NT2/D1 (cell line): ENCODE results near the gene GIPC2.

ENCODE experiments used
- YY1 ChIP-seq: IDR thresholded peaks from 2 replicates; pipeline ENCODE4 v1.6.1; 2011; ENCODE audit not compliant: insufficient read length, insufficient read depth
- ZNF274 ChIP-seq: IDR thresholded peaks from 2 replicates; pipeline ENCODE4 v1.6.1; 2011; ENCODE audit warnings: mild to moderate bottlenecking, low read depth, low read length

DNA sequence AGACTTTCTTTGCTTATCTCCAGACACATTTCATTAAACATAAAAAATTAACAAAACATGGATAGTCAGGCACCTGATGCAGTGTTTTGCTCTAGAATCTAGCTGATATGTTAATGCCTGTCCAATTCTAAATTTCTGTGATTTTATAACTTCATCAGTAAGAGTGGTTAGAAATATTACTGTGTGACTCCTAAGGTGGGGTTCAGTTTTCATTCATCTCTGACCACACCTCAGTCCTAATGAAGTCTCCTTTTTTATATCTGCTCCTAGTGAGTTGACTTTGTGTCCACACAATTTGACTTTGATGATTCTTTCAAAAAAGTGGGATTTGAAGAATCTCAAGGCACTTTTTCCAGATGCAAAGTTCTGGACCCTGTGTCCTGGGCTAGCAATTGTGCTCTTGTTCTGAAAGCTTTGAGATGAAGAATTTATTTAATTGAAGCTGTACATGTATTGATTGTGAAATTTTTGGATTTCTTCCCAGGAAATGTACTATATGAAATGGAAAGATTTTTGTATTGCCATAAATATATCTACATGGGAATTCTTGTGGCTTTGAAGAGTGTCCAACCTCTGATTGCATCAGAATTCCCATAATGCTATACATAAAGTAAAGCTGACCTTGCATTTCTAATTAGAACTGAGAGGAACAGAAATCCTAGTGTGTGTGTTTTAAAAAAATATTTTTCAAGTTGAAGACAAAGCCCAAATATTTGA lies 111.2 kb downstream of the GIPC2 start:
- TF ChIP-seq ZNF274, result no peak
- TF ChIP-seq YY1, result no peak
